GM12878 (cell line): ENCODE measurements around the gene PAX4. TPM values are rescaled to one million over a fixed set of nuclear protein-coding genes. Genes with fewer than 3 reads are reported as not detected.

Experiments
- BHLHE40 ChIP-seq, 2 experiments: fragments of 450-650 bp in 1 of 2; IDR thresholded peaks; 2 replicates each; pipeline ENCODE4 v1.6.1; 2011 to 2017; ENCODE audit warnings: low read depth in 2 of 2, borderline replicate concordance in 1 of 2, improper control_type of control experiment in 1 of 2, low read length in 1 of 2, mild to moderate bottlenecking in 1 of 2
- E2F4 ChIP-seq: IDR thresholded peaks from 2 replicates; pipeline ENCODE4 v1.6.1; 2012; ENCODE audit warnings: low read depth, low read length, improper control_type of control experiment
- E4F1 ChIP-seq: fragments of 450-650 bp; IDR thresholded peaks from 2 replicates; pipeline ENCODE4 v1.6.1; 2018; ENCODE audit warnings: borderline replicate concordance, mild to moderate bottlenecking; ENCODE audit not compliant: partially characterized antibody
- ESRRA ChIP-seq: IDR thresholded peaks from 2 replicates; pipeline ENCODE4 v1.6.1; 2012; ENCODE audit warnings: mild to moderate bottlenecking, low read length, improper control_type of control experiment
- IRF3 ChIP-seq: fragments of 450-650 bp; IDR thresholded peaks from 2 replicates; pipeline ENCODE4 v1.6.1; 2014; ENCODE audit warnings: mild to moderate bottlenecking
- IRF5 ChIP-seq: fragments of 450-650 bp; IDR thresholded peaks from 2 replicates; pipeline ENCODE4 v1.6.1; 2017; ENCODE audit warnings: borderline replicate concordance
- MTA3 ChIP-seq: IDR thresholded peaks from 2 replicates; pipeline ENCODE4 v1.6.1; 2012; ENCODE audit warnings: low read length, inconsistent platforms, borderline replicate concordance
- MXI1 ChIP-seq: fragments of 150-350 bp; IDR thresholded peaks from 2 replicates; pipeline ENCODE4 v1.6.1; 2011; ENCODE audit warnings: low read depth, mild to moderate bottlenecking, inconsistent platforms, low read length, improper control_type of control experiment
- NKRF ChIP-seq: fragments of 450-650 bp; conservative IDR thresholded peaks from 2 replicates; pipeline ENCODE4 v1.6.1; 2017; ENCODE audit warnings: mild to moderate bottlenecking, moderate library complexity
- PAX5 ChIP-seq: IDR thresholded peaks from 2 replicates; pipeline ENCODE4 v1.6.1; 2011; ENCODE audit warnings: low read depth, low read length, borderline replicate concordance
- PAX8 ChIP-seq: fragments of 450-650 bp; IDR thresholded peaks from 2 replicates; pipeline ENCODE4 v1.6.1; 2017; ENCODE audit warnings: mild to moderate bottlenecking, moderate library complexity
- PKNOX1 ChIP-seq: fragments of 450-650 bp; IDR thresholded peaks from 2 replicates; pipeline ENCODE4 v1.6.1; 2016; ENCODE audit warnings: mild to moderate bottlenecking
- POLR2AphosphoS5 ChIP-seq: IDR thresholded peaks from 2 replicates; pipeline ENCODE4 v1.6.1; 2011; ENCODE audit warnings: mild to moderate bottlenecking, low read length, inconsistent platforms
- PRDM15 ChIP-seq: fragments of 450-650 bp; formaldehyde crosslinking; IDR thresholded peaks from 2 replicates; pipeline ENCODE4 v1.4.0; 2020; ENCODE audit warnings: mild to moderate bottlenecking, moderate library complexity
- SMC3 ChIP-seq: IDR thresholded peaks from 2 replicates; pipeline ENCODE4 v1.6.1; 2011; ENCODE audit warnings: low read length, improper control_type of control experiment, borderline replicate concordance
- polyA plus RNA-seq, 11 experiments: library from polyadenylated mRNA; depleted of rRNA in 4 of 11; unstranded in 6 of 11; stranded (reverse) in 5 of 11; fragments of >200 nt; fragmentation: Nextera tagmentation in 4 of 11; fragmentation: Illumina TruSeq in 1 of 11; extraction: Ambion mirVana in 4 of 11; extraction: Trizol in 1 of 11; gene quantifications; 1 replicate in 1 of 11; 2 replicates in 10 of 11; pipeline versions ENCODE4 v1.2.1 to v1.2.3, GENCODE V29; 2011 to 2016; ENCODE audit warnings: inconsistent platforms in 2 of 11, missing spikeins in 2 of 11, low read depth in 1 of 11
- total RNA-seq, 4 experiments: library from RNA; depleted of rRNA in 3 of 4; stranded (reverse); fragments of >200 nt in 3 of 4; fragmentation: Illumina TruSeq in 1 of 4; extraction: Trizol in 1 of 4; gene quantifications; 2 replicates each; pipeline versions ENCODE4 v1.2.1 to v1.2.3, GENCODE V29; 2013 to 2021

The PAX4 gene
- total and polyA plus RNA-seq, 10 of the 15 experiments (the other 5 are each of a cell fraction or from before 2014, with no cell fraction given), result 0.27 TPM; not detected in 9

- TF ChIP-seq E2F4, result no peak
- TF ChIP-seq ESRRA, result no peak
- no peak for TF ChIP-seq PAX8
- no peak for TF ChIP-seq PRDM15 (CRISPR knock-in tag)
- TF ChIP-seq IRF5, result no peak
- TF ChIP-seq MTA3, result peak; percentile 42; the same call in 1 of the 2 replicates
- TF ChIP-seq IRF3, result no peak
- no peak for TF ChIP-seq NKRF
- TF ChIP-seq SMC3, result no peak
- TF ChIP-seq BHLHE40 (IDR thresholded peaks at IDR 0.05; ENCODE audit: borderline replicate concordance in 1 of 2, low read depth in 2 of 2, low read length in 1 of 2), result no peak
- peak; percentile 28; the same call in 1 of the 2 replicates for TF ChIP-seq PKNOX1
- TF ChIP-seq MXI1, result peak; percentile 62; the same call in 1 of the 2 replicates
- TF ChIP-seq E4F1, result no peak
- peak; percentile 5; the same call in 1 of the 2 replicates for TF ChIP-seq POLR2AphosphoS5
- TF ChIP-seq PAX5, result peak; percentile 52; the same call in 1 of the 2 replicates
These were observed 33.1 kb upstream of the PAX4 start (continued) for GRCh38 chr7:127650847-127651555.
